ENCODE measurements around the gene L3MBTL2.

- no peak for TF ChIP-seq RBM39 (optimal IDR thresholded peaks at IDR 0.05; ENCODE audit: low read depth, low read length)
- TF ChIP-seq EZH2 (IDR thresholded peaks at IDR 0.05; ENCODE audit: borderline replicate concordance, low read depth, low read length): no peak
- no peak for TF ChIP-seq DMBX1 (CRISPR knock-in tag; IDR thresholded peaks at IDR 0.05; ENCODE audit: borderline replicate concordance)
- no peak for TF ChIP-seq NRF1 (conservative IDR thresholded peaks at IDR 0.05 in 1 of 2, IDR thresholded peaks at IDR 0.05 in 1 of 2)
These were observed 1.0 kb upstream of the L3MBTL2 start for GRCh38 chr22:41204066-41204465.

Measured in K562 (cell line).